Stimulated activated CD4-positive, alpha-beta T cell treated with anti-CD3 and anti-CD28 coated beads, Interleukin-1b, Interleukin-23, amount 100 ng/mL, for 1 hour (primary cell): ENCODE data around the gene PTTG1.
"Not testable (repeated sequence)": the region's sequence is repeated elsewhere in the genome, so short reads cannot be mapped to it uniquely, and the experiment has no call there.

Source experiments
- DNase-seq, 2 donors: peaks; one replicate each; pipeline ENCODE4 v3.0.0-alpha.2; 2020; ENCODE audit warnings: low read depth in 2 of 2

PTTG1 gene

GRCh38 chr5:160423099-160423498 is 1.4 kb downstream of the PTTG1 start:
- DNase-seq, result no peak

GRCh38 chr5:160427607-160428006 is 6.0 kb downstream of the PTTG1 start:
- no peak for DNase-seq

- DNase-seq, result no peak
Observed at GRCh38 chr5:160432196-160432595, 10.5 kb downstream of the PTTG1 start.

- DNase-seq, result no peak
Observed at GRCh38 chr5:160432787-160433186, 11.1 kb downstream of the PTTG1 start.

- no peak for DNase-seq
Observed at GRCh38 chr5:160434022-160434531, 12.4 kb downstream of the PTTG1 start.

- no peak for DNase-seq
Observed at GRCh38 chr5:160435532-160435931, 13.9 kb downstream of the PTTG1 start.

GRCh38 chr5:160436017-160436416 is 14.4 kb downstream of the PTTG1 start:
- no peak for DNase-seq

- DNase-seq, result not testable (repeated sequence)
Observed at GRCh38 chr5:160436661-160437060, 15.0 kb downstream of the PTTG1 start.

- DNase-seq, result no peak
Observed at GRCh38 chr5:160437271-160437670, 15.6 kb downstream of the PTTG1 start.

- DNase-seq, result peak in 1 of 2 donors; percentile 28
Observed at GRCh38 chr5:160438316-160439204, 16.9 kb downstream of the PTTG1 start.

GRCh38 chr5:160439205-160439600 is 17.5 kb downstream of the PTTG1 start:
- DNase-seq, result peak; percentile 78 to 95

GRCh38 chr5:160441311-160441781 is 19.7 kb downstream of the PTTG1 start:
- no peak for DNase-seq

GRCh38 chr5:160442824-160443431 is 21.3 kb downstream of the PTTG1 start:
- DNase-seq, result no peak

GRCh38 chr5:160444407-160444806 is 22.8 kb downstream of the PTTG1 start:
- no peak for DNase-seq

GRCh38 chr5:160445132-160445531 is 23.5 kb downstream of the PTTG1 start:
- DNase-seq, result no peak

GRCh38 chr5:160445751-160446150 is 24.1 kb downstream of the PTTG1 start:
- no peak for DNase-seq

- DNase-seq, result no peak
Observed at GRCh38 chr5:160448886-160449285, 27.2 kb downstream of the PTTG1 start.

GRCh38 chr5:160449458-160449857 is 27.8 kb downstream of the PTTG1 start:
- no peak for DNase-seq

- DNase-seq, result no peak
Observed at GRCh38 chr5:160450164-160450932, 28.7 kb downstream of the PTTG1 start.

- DNase-seq, result no peak
Observed at GRCh38 chr5:160451281-160451680, 29.6 kb downstream of the PTTG1 start.

- DNase-seq, result no peak
Observed at GRCh38 chr5:160452036-160452435, 30.4 kb downstream of the PTTG1 start.

GRCh38 chr5:160452795-160453194 is 31.1 kb downstream of the PTTG1 start:
- DNase-seq, result no peak
